ENCODE results near the gene SYNJ2.

SYNJ2 gene

GRCh38 chr6:157976345-157977175, 5.1 kb upstream of the SYNJ2 start:
- Histone ChIP-seq H2AFZ (ENCODE audit: low read length) (no peak overlapping the region), H3K4me1 (ENCODE audit: insufficient read depth, low read length, severe bottlenecking) (peaks cover 6% of the 10 kb centered on the region), H3K9me3 (ENCODE audit: low read length) (no peaks in the 10 kb centered on the region), H4K20me1 (ENCODE audit: insufficient read depth, low read length) (no peaks in the 10 kb centered on the region), H3F3A (ENCODE audit: insufficient read depth, low read length) (no peaks in the 10 kb centered on the region), H3K9ac (ENCODE audit: low read length) (no peak overlapping the region), H3K79me2 (ENCODE audit: insufficient read depth, low read length) (no peaks in the 10 kb centered on the region), H3K27ac (ENCODE audit: low read depth, low read length, poor library complexity, severe bottlenecking) (no peak overlapping the region), H3K9me2 (ENCODE audit: low read depth, low read length) (no peaks in the 10 kb centered on the region), H3K27me3 (ENCODE audit: insufficient read depth, low read length) (peaks cover 17% of the 10 kb centered on the region), H3K4me3 (ENCODE audit: low read depth, low read length, poor library complexity, severe bottlenecking) (no peak overlapping the region), H3K4me2 (ENCODE audit: low read length) (no peak overlapping the region), H3K36me3 (ENCODE audit: insufficient read depth, low read length) (no peaks in the 10 kb centered on the region)
- no peak for TF ChIP-seq EZH2 (IDR thresholded peaks at IDR 0.05; ENCODE audit: borderline replicate concordance, low read length)
- no peak for TF ChIP-seq CTCF (IDR thresholded peaks at IDR 0.05; ENCODE audit: low read length)

- H3F3A ChIP-seq (ENCODE audit: insufficient read depth, low read length): no peaks in the 10 kb centered on the region
- peaks cover 17% of the 10 kb centered on the region for H3K27me3 ChIP-seq (ENCODE audit: insufficient read depth, low read length)
- H3K4me1 ChIP-seq (ENCODE audit: insufficient read depth, low read length, severe bottlenecking): peaks cover 8% of the 10 kb centered on the region
- no peaks in the 10 kb centered on the region for H3K79me2 ChIP-seq (ENCODE audit: insufficient read depth, low read length)
- H3K27ac ChIP-seq (ENCODE audit: low read depth, low read length, poor library complexity, severe bottlenecking): no peak overlapping the region
- TF ChIP-seq EZH2 (IDR thresholded peaks at IDR 0.05; ENCODE audit: borderline replicate concordance, low read length) (no peak), CTCF (IDR thresholded peaks at IDR 0.05; ENCODE audit: low read length) (no peak)
- no peak overlapping the region for H3K4me2 ChIP-seq (ENCODE audit: low read length)
- H3K4me3 ChIP-seq (ENCODE audit: low read depth, low read length, poor library complexity, severe bottlenecking): no peak overlapping the region
- no peak overlapping the region for H3K9ac ChIP-seq (ENCODE audit: low read length)
- no peaks in the 10 kb centered on the region for H3K9me3 ChIP-seq (ENCODE audit: low read length)
- no peaks in the 10 kb centered on the region for H3K9me2 ChIP-seq (ENCODE audit: low read depth, low read length)
- no peaks in the 10 kb centered on the region for H4K20me1 ChIP-seq (ENCODE audit: insufficient read depth, low read length)
- H3K36me3 ChIP-seq (ENCODE audit: insufficient read depth, low read length): no peaks in the 10 kb centered on the region
- no peak overlapping the region for H2AFZ ChIP-seq (ENCODE audit: low read length)
Measured at GRCh38 chr6:157977176-157977804, 4.4 kb upstream of the SYNJ2 start.

- Histone ChIP-seq H3K36me3 (ENCODE audit: insufficient read depth, low read length) (no peaks in the 10 kb centered on the region), H3K4me3 (ENCODE audit: low read depth, low read length, poor library complexity, severe bottlenecking) (no peak overlapping the region), H3F3A (ENCODE audit: insufficient read depth, low read length) (no peaks in the 10 kb centered on the region), H3K27me3 (ENCODE audit: insufficient read depth, low read length) (peaks cover 17% of the 10 kb centered on the region), H3K79me2 (ENCODE audit: insufficient read depth, low read length) (no peaks in the 10 kb centered on the region), H3K4me2 (ENCODE audit: low read length) (no peak overlapping the region), H2AFZ (ENCODE audit: low read length) (no peak overlapping the region), H3K27ac (ENCODE audit: low read depth, low read length, poor library complexity, severe bottlenecking) (no peak overlapping the region), H3K4me1 (ENCODE audit: insufficient read depth, low read length, severe bottlenecking) (peaks cover 16% of the 10 kb centered on the region), H3K9me3 (ENCODE audit: low read length) (no peaks in the 10 kb centered on the region), H4K20me1 (ENCODE audit: insufficient read depth, low read length) (no peaks in the 10 kb centered on the region), H3K9ac (ENCODE audit: low read length) (no peak overlapping the region), H3K9me2 (ENCODE audit: low read depth, low read length) (no peaks in the 10 kb centered on the region)
- TF ChIP-seq CTCF (IDR thresholded peaks at IDR 0.05; ENCODE audit: low read length): no peak
- no peak for TF ChIP-seq EZH2 (IDR thresholded peaks at IDR 0.05; ENCODE audit: borderline replicate concordance, low read length)
Measured at GRCh38 chr6:157978021-157978783, 3.5 kb upstream of the SYNJ2 start.
